ENCODE measurements around the gene MTHFD1L. TPM values are rescaled to one million over a fixed set of nuclear protein-coding genes. Genes with fewer than 3 reads are reported as not detected.

MTHFD1L gene
- total RNA-seq, 1 donor from 2014 or later: 32.5 TPM

- no peaks in the 10 kb centered on the region for H4K20me1 ChIP-seq (ENCODE audit: low read depth)
- no peak overlapping the region for H3K4me2 ChIP-seq
- Mint-ChIP-seq H3K27ac (no peak overlapping the region), H3K4me3 (no peak overlapping the region), H3K36me3 (peaks cover 12% of the 10 kb centered on the region), H3K4me1 (no peaks in the 10 kb centered on the region), H3K9me3 (no peaks in the 10 kb centered on the region), H3K27me3 (ENCODE audit: insufficient read depth, low read depth) (peaks cover 2% of the 10 kb centered on the region)
- H3K36me3 ChIP-seq: no peaks in the 10 kb centered on the region
- H3K9ac ChIP-seq: no peak overlapping the region
- TF ChIP-seq CTCF (IDR thresholded peaks at IDR 0.05) (no peak), EZH2phosphoT487 (IDR thresholded peaks at IDR 0.05) (no peak), EZH2 (IDR thresholded peaks at IDR 0.05) (no peak)
- no peaks in the 10 kb centered on the region for H3K27me3 ChIP-seq
- H3K9me3 ChIP-seq (ENCODE audit: low read depth): no peaks in the 10 kb centered on the region
- H3K27ac ChIP-seq: no peak overlapping the region
- H3K79me2 ChIP-seq (ENCODE audit: low read depth): no peaks in the 10 kb centered on the region
- H3K4me3 ChIP-seq: no peak overlapping the region
- H2AFZ ChIP-seq (replicated peaks): no peak overlapping the region
- no peak for DNase-seq (ENCODE audit: low spot score)
- H3K4me1 ChIP-seq: no peaks in the 10 kb centered on the region
- no peaks in the 10 kb centered on the region for H3F3A ChIP-seq (ENCODE audit: low read depth)
Measured at GRCh38 chr6:150922137-150922536, 56.6 kb downstream of the MTHFD1L start.

- Histone ChIP-seq H3K27ac (no peak overlapping the region), H4K20me1 (ENCODE audit: low read depth) (no peaks in the 10 kb centered on the region), H3K9me3 (ENCODE audit: low read depth) (no peaks in the 10 kb centered on the region), H3K79me2 (ENCODE audit: low read depth) (no peaks in the 10 kb centered on the region), H3K27me3 (no peaks in the 10 kb centered on the region), H3F3A (ENCODE audit: low read depth) (no peaks in the 10 kb centered on the region), H3K9ac (no peak overlapping the region), H3K36me3 (no peaks in the 10 kb centered on the region), H3K4me1 (no peaks in the 10 kb centered on the region), H3K4me3 (no peak overlapping the region), H2AFZ (replicated peaks) (no peak overlapping the region), H3K4me2 (no peak overlapping the region)
- H3K9me3 Mint-ChIP-seq: no peaks in the 10 kb centered on the region
- no peak overlapping the region for H3K27ac Mint-ChIP-seq
- H3K27me3 Mint-ChIP-seq (ENCODE audit: insufficient read depth, low read depth): peaks cover 2% of the 10 kb centered on the region
- H3K4me3 Mint-ChIP-seq: no peak overlapping the region
- peaks cover 8% of the 10 kb centered on the region for H3K36me3 Mint-ChIP-seq
- TF ChIP-seq EZH2phosphoT487 (IDR thresholded peaks at IDR 0.05): no peak
- TF ChIP-seq EZH2 (IDR thresholded peaks at IDR 0.05): no peak
- no peak for TF ChIP-seq CTCF (IDR thresholded peaks at IDR 0.05)
- no peaks in the 10 kb centered on the region for H3K4me1 Mint-ChIP-seq
- no peak for DNase-seq (ENCODE audit: low spot score)
Measured at GRCh38 chr6:150924808-150925589, 59.5 kb downstream of the MTHFD1L start.

- Histone ChIP-seq H3K36me3 (no peaks in the 10 kb centered on the region), H4K20me1 (ENCODE audit: low read depth) (no peaks in the 10 kb centered on the region)
- TF ChIP-seq EZH2phosphoT487 (IDR thresholded peaks at IDR 0.05): no peak
- TF ChIP-seq EZH2 (IDR thresholded peaks at IDR 0.05): no peak
- no peak for TF ChIP-seq CTCF (IDR thresholded peaks at IDR 0.05)
Measured at GRCh38 chr6:150925590-150925928, 60.1 kb downstream of the MTHFD1L start.

More at GRCh38 chr6:150925590-150925928, 60.1 kb downstream of the MTHFD1L start:
- H3K27ac Mint-ChIP-seq: no peak overlapping the region
- DNase-seq (ENCODE audit: low spot score): no peak
- Histone ChIP-seq H3K9ac (no peak overlapping the region), H3K79me2 (ENCODE audit: low read depth) (no peaks in the 10 kb centered on the region), H2AFZ (replicated peaks) (no peak overlapping the region), H3K9me3 (ENCODE audit: low read depth) (no peaks in the 10 kb centered on the region), H3K4me1 (no peaks in the 10 kb centered on the region), H3F3A (ENCODE audit: low read depth) (no peaks in the 10 kb centered on the region), H3K4me3 (no peak overlapping the region), H3K27ac (no peak overlapping the region), H3K27me3 (no peaks in the 10 kb centered on the region), H3K4me2 (no peak overlapping the region)
- no peaks in the 10 kb centered on the region for H3K4me1 Mint-ChIP-seq
- H3K36me3 Mint-ChIP-seq: peaks cover 8% of the 10 kb centered on the region
- peaks cover 2% of the 10 kb centered on the region for H3K27me3 Mint-ChIP-seq (ENCODE audit: insufficient read depth, low read depth)
- no peaks in the 10 kb centered on the region for H3K9me3 Mint-ChIP-seq
- H3K4me3 Mint-ChIP-seq: no peak overlapping the region
